Mesendoderm (in vitro differentiated cells): ENCODE results near the gene APOC4.

Source experiments
- DNase-seq: peaks from one replicate; pipeline ENCODE4 v3.0.0; 2013
- H2AK5ac ChIP-seq: 2 replicates; pipeline ENCODE4 v1.6.1; 2013; ENCODE audit warnings: low read length, inconsistent platforms
- H2BK120ac ChIP-seq: 2 replicates; pipeline ENCODE4 v1.6.1; 2013; ENCODE audit warnings: low read depth, mild to moderate bottlenecking, low read length, moderate library complexity, mixed read lengths
- H2BK15ac ChIP-seq: replicated peaks from 2 replicates; pipeline ENCODE4 v1.6.1; 2013; ENCODE audit warnings: low read depth, mild to moderate bottlenecking, moderate library complexity
- H2BK5ac ChIP-seq: 2 replicates; pipeline ENCODE4 v1.6.1; 2013; ENCODE audit warnings: low read length, inconsistent platforms
- H3K18ac ChIP-seq: 2 replicates; pipeline ENCODE4 v1.6.1; 2013; ENCODE audit warnings: mild to moderate bottlenecking, low read length, mixed read lengths
- H3K23ac ChIP-seq: one replicate; pipeline ENCODE4 v1.6.1; 2013; ENCODE audit warnings: low read length
- H3K27ac ChIP-seq: 2 replicates; pipeline ENCODE4 v1.5.1; 2013; ENCODE audit warnings: low read depth, mild to moderate bottlenecking, inconsistent platforms, low read length, moderate library complexity
- H3K27me3 ChIP-seq: 2 replicates; pipeline ENCODE4 v1.6.1; 2013; ENCODE audit warnings: low read length, control low read depth, mild to moderate bottlenecking, inconsistent platforms; ENCODE audit not compliant: insufficient read depth, poor library complexity
- H3K36me3 ChIP-seq: 2 replicates; pipeline ENCODE4 v1.6.1; 2013; ENCODE audit warnings: low read length, inconsistent platforms; ENCODE audit not compliant: control insufficient read depth, insufficient read depth
- H3K4ac ChIP-seq: one replicate; pipeline ENCODE4 v1.6.1; 2013; ENCODE audit warnings: low read depth, mild to moderate bottlenecking, low read length, moderate library complexity
- H3K4me1 ChIP-seq: 2 replicates; pipeline ENCODE4 v1.6.1; 2013; ENCODE audit warnings: low read depth, low read length, inconsistent platforms; ENCODE audit not compliant: control insufficient read depth
- H3K4me2 ChIP-seq: 2 replicates; pipeline ENCODE4 v1.6.1; 2013; ENCODE audit warnings: low read length
- H3K4me3 ChIP-seq: 2 replicates; pipeline ENCODE4 v1.5.1; 2013; ENCODE audit warnings: mild to moderate bottlenecking, low read length
- H3K56ac ChIP-seq: one replicate; pipeline ENCODE4 v1.6.1; 2013; ENCODE audit warnings: low read length
- H3K79me1 ChIP-seq: 2 replicates; pipeline ENCODE4 v1.6.1; 2013; ENCODE audit warnings: low read length, inconsistent platforms
- H3K79me2 ChIP-seq: 2 replicates; pipeline ENCODE4 v1.6.1; 2013; ENCODE audit warnings: mild to moderate bottlenecking, low read length; ENCODE audit not compliant: control insufficient read depth, insufficient read depth
- H3K9ac ChIP-seq: 2 replicates; pipeline ENCODE4 v1.6.1; 2013; ENCODE audit warnings: low read length, inconsistent platforms
- H4K5ac ChIP-seq: one replicate; pipeline ENCODE4 v1.6.1; 2013; ENCODE audit warnings: low read length
- H4K8ac ChIP-seq: one replicate; pipeline ENCODE4 v1.6.1; 2013; ENCODE audit warnings: low read depth, mild to moderate bottlenecking, control low read depth, low read length, moderate library complexity
- WGBS: extraction: QIAGEN DNeasy Blood & Tissue Kit; methylation state at CpG from one replicate; pipeline ENCODE4 v1.1.7; 2013; ENCODE audit warnings: low lambda C conversion rate, missing lambda C conversion rate; ENCODE audit not compliant: insufficient coverage; ENCODE audit errors: extremely low coverage; 5-methylcytosine and 5-hydroxymethylcytosine counted together

Gene APOC4

GRCh38 chr19:44939668-44940067 is 2.4 kb upstream of the APOC4 start:
- WGBS: no CpG with 5 or more reads among the region's 5 CpGs
- no peaks in the 10 kb centered on the region for H3K27me3 ChIP-seq

GRCh38 chr19:44943801-44944249 is 1.8 kb downstream of the APOC4 start:
- no peak overlapping the region for H3K9ac ChIP-seq
- no peak overlapping the region for H3K4me2 ChIP-seq
- no peaks in the 10 kb centered on the region for H3K27me3 ChIP-seq
- H2BK5ac ChIP-seq: no peak overlapping the region
- H3K79me2 ChIP-seq: no peaks in the 10 kb centered on the region
- H2BK15ac ChIP-seq: no peak overlapping the region
- H3K79me1 ChIP-seq: no peaks in the 10 kb centered on the region
- DNase-seq: no peak
- H3K36me3 ChIP-seq: no peaks in the 10 kb centered on the region
- H3K23ac ChIP-seq: no peak overlapping the region
- no peak overlapping the region for H3K4ac ChIP-seq
- H2AK5ac ChIP-seq: no peak overlapping the region
- no peak overlapping the region for H3K18ac ChIP-seq
- H4K5ac ChIP-seq: no peak overlapping the region
- H3K56ac ChIP-seq: no peak overlapping the region
- WGBS: no CpG with 5 or more reads among the region's 10 CpGs
- H4K8ac ChIP-seq: no peak overlapping the region
- no peak overlapping the region for H3K27ac ChIP-seq
- H2BK120ac ChIP-seq: no peak overlapping the region
- H3K4me3 ChIP-seq: no peak overlapping the region
- no peaks in the 10 kb centered on the region for H3K4me1 ChIP-seq

More at GRCh38 chr19:44939668-44940067, 2.4 kb upstream of the APOC4 start:
- H2AK5ac ChIP-seq: no peak overlapping the region
- H3K4me3 ChIP-seq: no peak overlapping the region
- no peak overlapping the region for H2BK120ac ChIP-seq
- H3K27ac ChIP-seq: no peak overlapping the region
- no peaks in the 10 kb centered on the region for H3K79me1 ChIP-seq
- no peak overlapping the region for H3K4me2 ChIP-seq
- no peaks in the 10 kb centered on the region for H3K36me3 ChIP-seq
- no peak overlapping the region for H3K4ac ChIP-seq
- no peak overlapping the region for H3K23ac ChIP-seq
- DNase-seq: no peak
- H3K56ac ChIP-seq: no peak overlapping the region
- H4K5ac ChIP-seq: no peak overlapping the region
- no peak overlapping the region for H3K9ac ChIP-seq
- no peaks in the 10 kb centered on the region for H3K79me2 ChIP-seq
- H3K4me1 ChIP-seq: no peaks in the 10 kb centered on the region
- H3K18ac ChIP-seq: no peak overlapping the region
- H2BK5ac ChIP-seq: no peak overlapping the region
- H4K8ac ChIP-seq: no peak overlapping the region
- H2BK15ac ChIP-seq: no peak overlapping the region

DNA sequence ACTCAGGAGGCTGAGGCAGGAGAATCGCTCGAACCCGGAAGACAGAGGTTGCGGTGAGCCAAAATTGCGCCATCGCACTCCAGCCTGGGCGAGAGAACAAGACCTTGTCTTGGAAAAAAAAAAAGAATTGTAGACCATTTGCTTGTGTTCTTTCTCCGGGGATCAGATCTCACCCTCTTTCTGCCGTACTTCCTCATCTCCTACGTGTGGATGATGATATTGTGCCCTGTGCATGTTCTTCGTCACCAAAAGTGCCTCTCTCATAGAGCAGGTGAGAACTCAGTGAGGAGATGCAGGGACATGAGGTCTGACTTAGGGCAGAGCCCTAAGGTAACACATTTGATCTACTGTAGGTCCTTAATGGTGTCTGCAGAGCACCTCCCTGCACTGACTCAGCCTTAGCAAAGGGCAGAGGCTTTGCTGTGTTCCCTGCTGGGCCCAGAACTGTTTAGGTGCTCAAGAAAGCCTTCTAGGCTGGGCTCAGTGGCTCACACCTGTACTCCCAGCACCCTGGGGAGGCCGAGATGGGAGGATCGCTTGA is 5.1 kb downstream of the APOC4 start:
- Histone ChIP-seq H3K9ac (no peak overlapping the region), H3K79me1 (no peaks in the 10 kb centered on the region), H3K36me3 (no peaks in the 10 kb centered on the region), H3K4me1 (no peaks in the 10 kb centered on the region), H3K23ac (no peak overlapping the region), H2BK120ac (no peak overlapping the region), H3K27me3 (no peaks in the 10 kb centered on the region), H3K79me2 (no peaks in the 10 kb centered on the region), H3K56ac (no peak overlapping the region), H2AK5ac (no peak overlapping the region), H3K4ac (no peak overlapping the region), H4K5ac (no peak overlapping the region), H3K4me2 (no peak overlapping the region), H3K27ac (no peak overlapping the region), H3K4me3 (no peak overlapping the region), H4K8ac (no peak overlapping the region), H2BK5ac (no peak overlapping the region), H3K18ac (no peak overlapping the region), H2BK15ac (no peak overlapping the region)
- WGBS: no CpG with 5 or more reads among the region's 13 CpGs
- no peak for DNase-seq

- H3K27me3 ChIP-seq: no peaks in the 10 kb centered on the region
- H3K4me3 ChIP-seq: no peak overlapping the region
- H4K8ac ChIP-seq: no peak overlapping the region
- WGBS: no CpG with 5 or more reads among the region's 5 CpGs
- no peak overlapping the region for H2BK5ac ChIP-seq
- H3K79me2 ChIP-seq: no peaks in the 10 kb centered on the region
- no peak overlapping the region for H3K4ac ChIP-seq
- H3K9ac ChIP-seq: no peak overlapping the region
- no peaks in the 10 kb centered on the region for H3K36me3 ChIP-seq
- H3K4me2 ChIP-seq: no peak overlapping the region
- no peaks in the 10 kb centered on the region for H3K79me1 ChIP-seq
- H3K56ac ChIP-seq: no peak overlapping the region
- no peak overlapping the region for H3K27ac ChIP-seq
- no peak overlapping the region for H3K23ac ChIP-seq
- no peaks in the 10 kb centered on the region for H3K4me1 ChIP-seq
- no peak overlapping the region for H3K18ac ChIP-seq
- H2BK120ac ChIP-seq: no peak overlapping the region
- H4K5ac ChIP-seq: no peak overlapping the region
- no peak overlapping the region for H2AK5ac ChIP-seq
- no peak for DNase-seq
- no peak overlapping the region for H2BK15ac ChIP-seq
Observed at GRCh38 chr19:44948237-44948636, 6.2 kb downstream of the APOC4 start.

- Histone ChIP-seq H2AK5ac (no peak overlapping the region), H2BK5ac (no peak overlapping the region), H3K18ac (no peak overlapping the region), H3K36me3 (no peaks in the 10 kb centered on the region), H2BK15ac (no peak overlapping the region), H3K4me3 (no peak overlapping the region), H3K23ac (no peak overlapping the region), H3K27me3 (no peaks in the 10 kb centered on the region), H3K79me2 (no peaks in the 10 kb centered on the region), H4K5ac (no peak overlapping the region), H3K9ac (no peak overlapping the region), H3K79me1 (no peaks in the 10 kb centered on the region), H3K4me2 (no peak overlapping the region), H2BK120ac (no peak overlapping the region), H4K8ac (no peak overlapping the region), H3K4me1 (no peaks in the 10 kb centered on the region), H3K56ac (no peak overlapping the region), H3K27ac (no peak overlapping the region), H3K4ac (no peak overlapping the region)
- DNase-seq: no peak
- WGBS: no CpG with 5 or more reads among the region's 5 CpGs
Observed at GRCh38 chr19:44948763-44949374, 6.8 kb downstream of the APOC4 start.

GRCh38 chr19:44949550-44949949 is 7.5 kb downstream of the APOC4 start:
- Histone ChIP-seq H3K18ac (no peak overlapping the region), H2BK120ac (no peak overlapping the region), H2BK5ac (no peak overlapping the region), H4K8ac (no peak overlapping the region), H3K9ac (no peak overlapping the region), H4K5ac (no peak overlapping the region), H3K36me3 (no peaks in the 10 kb centered on the region), H3K79me2 (no peaks in the 10 kb centered on the region), H3K4me2 (no peak overlapping the region), H3K4ac (no peak overlapping the region), H3K27me3 (no peaks in the 10 kb centered on the region), H3K23ac (no peak overlapping the region), H3K27ac (no peak overlapping the region), H3K79me1 (no peaks in the 10 kb centered on the region), H3K4me1 (no peaks in the 10 kb centered on the region), H3K56ac (no peak overlapping the region), H2BK15ac (no peak overlapping the region), H3K4me3 (no peak overlapping the region), H2AK5ac (no peak overlapping the region)
- no CpG with 5 or more reads among the region's 9 CpGs for WGBS
- DNase-seq: no peak
